Activated T-cell treated with anti-CD3 and anti-CD28 coated beads, Interleukin-2, amount 50 U/mL, for 48 hours (primary cell): ENCODE data around the gene ANKRD23.
"Not testable (repeated sequence)": the region's sequence is repeated elsewhere in the genome, so short reads cannot be mapped to it uniquely, and the experiment has no call there.

Source experiments
- DNase-seq, 2 experiments: peaks; one replicate each; pipeline ENCODE4 v3.0.0-alpha.2; 2020

ANKRD23 gene

DNA sequence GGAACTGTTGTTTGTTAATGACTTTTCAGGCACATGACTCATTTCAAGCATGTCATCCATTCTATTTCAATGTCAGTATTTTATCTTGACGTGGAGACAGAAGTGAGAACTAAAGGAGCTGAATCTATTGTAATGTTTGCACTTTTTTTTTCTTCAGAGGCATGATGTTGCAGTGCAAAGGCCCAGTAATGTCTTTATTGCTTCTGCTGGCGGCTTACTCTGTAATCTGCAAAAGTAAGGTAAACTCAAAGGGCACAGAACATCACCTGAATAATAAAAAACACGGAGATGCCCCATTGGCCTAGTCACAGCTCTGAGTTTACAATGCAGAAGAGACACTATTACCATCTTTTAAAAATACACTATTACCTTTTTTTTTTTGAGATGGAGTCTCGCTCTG is 30.2 kb downstream of the ANKRD23 start:
- no peak for DNase-seq

DNA sequence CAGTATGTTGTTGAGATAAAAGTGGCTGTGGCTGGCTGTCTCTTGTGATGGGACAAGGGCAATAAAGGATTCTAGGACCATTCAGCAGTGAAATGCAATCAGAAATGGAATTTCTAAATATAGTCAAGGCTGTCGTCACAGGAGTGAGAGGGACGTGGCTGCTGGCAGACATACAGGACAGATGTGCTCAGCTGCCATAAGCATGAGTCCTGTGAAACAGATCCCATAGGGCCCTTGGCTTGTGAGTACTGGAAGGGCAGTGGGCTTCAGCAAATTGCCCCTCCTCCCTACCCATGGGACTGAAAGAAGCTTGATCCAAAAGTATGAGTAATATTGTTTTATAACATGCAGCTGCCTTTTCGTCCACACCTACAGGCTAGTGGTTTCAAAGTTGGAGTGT is 31.9 kb downstream of the ANKRD23 start:
- DNase-seq, result no peak

DNA sequence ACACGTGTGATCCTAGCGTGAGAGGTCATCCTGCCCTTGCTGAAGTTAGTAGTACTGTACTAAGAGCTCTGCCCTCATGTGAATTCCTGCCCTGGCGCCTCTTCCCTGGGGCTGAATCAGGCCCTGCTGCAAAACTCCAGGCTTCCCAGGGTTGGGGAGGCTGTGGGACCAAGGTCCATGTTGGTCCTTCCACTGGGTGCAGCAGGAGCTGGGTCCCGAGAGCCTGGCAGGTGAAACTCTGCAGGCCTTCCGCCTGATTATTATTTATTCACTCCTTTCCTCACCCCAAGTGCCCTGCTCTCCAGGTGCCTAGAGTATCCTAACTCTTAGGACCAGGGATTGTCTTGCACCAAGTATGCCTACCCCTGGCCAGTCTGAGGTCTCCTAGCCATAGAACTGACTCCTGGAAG is 33.0 kb downstream of the ANKRD23 start:
- no peak for DNase-seq

DNA sequence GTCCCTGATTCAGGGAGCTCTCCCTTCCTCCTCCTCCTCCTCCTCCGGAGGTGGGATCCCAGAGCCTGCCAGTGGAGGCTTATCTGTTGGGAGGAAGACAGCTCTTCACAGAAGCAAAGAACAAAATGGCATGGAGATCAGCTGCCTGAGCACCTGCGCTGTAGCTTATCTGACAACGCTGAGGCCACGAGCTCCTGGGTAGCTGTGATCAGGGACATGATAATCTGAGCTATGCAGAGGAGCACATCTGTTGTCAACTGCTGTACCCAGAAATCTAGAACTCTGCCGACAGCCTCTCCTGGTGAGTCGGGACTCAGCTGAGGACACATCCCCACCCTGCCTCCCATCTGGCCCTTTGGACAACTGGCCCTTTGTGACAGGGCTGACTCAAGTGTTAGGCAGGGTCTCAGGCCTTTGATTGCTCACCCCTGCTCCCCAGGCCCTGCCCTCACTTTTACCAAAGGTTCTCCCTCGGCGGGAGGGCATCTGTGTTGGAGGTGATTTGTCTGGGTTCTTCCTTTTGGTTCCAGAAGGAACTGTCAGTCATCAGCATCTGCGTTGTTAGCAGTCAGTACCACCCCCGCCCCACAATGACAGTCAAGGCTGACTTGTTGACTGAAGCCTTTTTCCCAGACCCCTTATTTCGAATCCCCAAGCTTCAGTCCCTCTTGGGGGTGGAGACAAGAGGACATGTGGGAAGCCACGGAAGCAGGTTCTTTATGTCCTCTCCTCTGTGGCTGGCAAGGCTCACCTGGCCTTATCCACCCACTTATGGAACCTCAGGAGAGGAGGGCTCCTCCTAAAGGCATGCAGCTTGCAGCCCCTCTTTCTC is 33.7 kb downstream of the ANKRD23 start:
- DNase-seq, result no peak

DNA sequence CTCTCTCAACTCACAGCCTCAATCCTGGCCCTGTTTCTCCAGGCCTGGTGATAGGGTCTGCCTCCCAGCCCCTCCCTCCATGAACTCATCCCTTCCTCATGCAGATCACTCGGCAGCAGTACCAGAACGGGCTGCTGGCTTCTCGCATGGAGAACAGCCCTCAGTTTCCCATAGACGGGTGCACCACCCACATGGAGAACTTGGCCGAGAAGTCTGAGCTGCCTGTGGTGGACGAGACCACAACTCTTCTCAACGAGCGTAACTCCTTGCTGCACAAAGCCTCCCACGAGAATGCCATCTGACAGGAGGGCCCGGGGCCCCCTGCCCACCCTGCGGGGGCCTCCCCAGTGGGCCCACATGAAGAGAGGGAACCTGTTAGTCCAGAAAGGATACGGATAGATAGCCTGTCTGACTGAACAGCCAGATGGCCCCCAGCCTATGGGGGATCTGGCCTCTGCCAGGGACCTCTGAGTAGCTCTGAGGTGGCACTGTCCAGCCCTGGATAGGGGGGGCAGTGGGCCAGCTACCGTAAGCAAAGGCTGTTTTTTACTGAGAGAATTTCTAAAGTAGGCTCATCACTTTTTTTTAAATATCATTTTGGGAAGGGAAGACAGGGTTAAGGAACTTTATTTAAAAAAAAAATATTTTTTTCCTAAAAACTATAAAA is 34.5 kb downstream of the ANKRD23 start:
- no peak for DNase-seq

DNA sequence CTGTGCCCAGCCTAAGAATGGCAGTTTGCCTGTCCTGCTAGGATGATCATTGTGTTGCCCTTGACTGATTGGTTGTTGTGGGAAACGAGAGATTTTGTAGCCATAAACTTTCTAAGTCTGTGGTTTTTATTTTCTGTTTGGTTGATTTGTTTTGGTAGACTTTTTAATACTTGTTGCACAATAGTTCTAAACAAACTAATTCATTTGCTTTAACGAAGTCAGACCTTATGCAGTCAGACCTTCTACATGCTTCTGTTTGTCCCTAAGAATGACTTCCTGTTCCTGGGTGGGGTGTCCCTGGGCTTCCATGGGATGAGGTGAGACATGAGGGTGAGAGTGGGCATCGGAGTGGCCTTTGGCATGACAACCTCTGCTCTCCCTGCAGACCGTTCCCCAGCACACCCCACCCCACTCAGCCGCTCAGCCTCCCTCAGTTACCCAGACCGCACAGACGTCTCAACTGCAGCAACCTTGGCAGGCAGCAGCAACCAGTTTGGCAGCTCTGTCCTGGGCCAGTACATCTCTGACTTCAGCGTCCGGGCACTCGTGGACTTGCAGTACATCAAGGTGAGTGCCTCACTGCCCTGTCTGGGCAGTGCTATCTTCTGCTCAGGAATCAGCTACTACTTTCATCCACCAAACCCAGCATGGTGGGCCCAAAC is 35.5 kb downstream of the ANKRD23 start:
- no peak for DNase-seq

DNA sequence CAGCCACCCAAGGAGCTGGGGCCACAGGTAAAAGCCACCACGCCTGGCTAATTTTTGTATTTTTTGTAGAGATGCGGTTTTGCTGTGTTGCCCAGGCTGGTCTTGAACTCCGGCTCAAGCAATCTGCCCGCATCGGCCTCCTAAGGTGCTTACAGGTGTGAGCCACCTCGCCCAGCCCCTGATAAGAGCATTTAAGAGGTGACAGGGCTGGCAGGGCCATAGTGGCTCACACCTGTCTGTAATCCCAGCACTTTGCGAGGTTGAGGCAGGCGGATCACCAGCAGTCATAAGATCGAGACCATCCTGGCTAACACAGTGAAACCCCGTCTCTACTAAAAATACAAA is 36.7 kb downstream of the ANKRD23 start:
- no peak for DNase-seq

DNA sequence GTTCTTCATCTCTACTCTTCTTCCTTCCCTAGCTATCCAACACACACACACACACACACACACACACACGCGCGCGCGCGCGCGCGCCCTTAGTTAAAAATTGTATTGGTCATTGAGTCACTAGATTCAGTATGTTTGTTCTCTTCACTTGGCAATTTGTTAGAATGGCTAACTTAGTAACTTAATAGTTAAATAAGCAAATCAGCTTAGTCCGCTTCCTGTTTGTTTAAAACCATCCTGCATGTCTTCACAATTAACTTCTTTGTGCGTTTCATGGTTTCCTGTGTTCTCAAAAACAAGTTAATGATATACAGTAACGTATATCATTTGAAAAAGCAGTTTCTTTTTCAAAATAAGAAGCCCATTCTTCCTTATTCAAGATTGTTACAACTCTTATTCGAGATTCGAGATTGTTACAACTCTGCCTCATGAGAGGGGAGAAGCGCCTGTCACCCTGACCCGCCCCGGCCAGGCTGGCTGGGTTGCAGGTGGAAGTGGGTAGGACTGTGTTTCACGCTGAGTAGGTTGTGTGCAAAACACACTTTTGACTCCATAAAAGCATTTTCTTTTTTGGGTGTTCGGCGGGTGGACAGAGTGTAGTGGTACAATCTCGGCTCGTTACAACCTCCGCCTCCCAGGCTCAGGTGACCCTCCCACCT is 37.2 kb downstream of the ANKRD23 start:
- peak; percentile 37 to 38 for DNase-seq

DNA sequence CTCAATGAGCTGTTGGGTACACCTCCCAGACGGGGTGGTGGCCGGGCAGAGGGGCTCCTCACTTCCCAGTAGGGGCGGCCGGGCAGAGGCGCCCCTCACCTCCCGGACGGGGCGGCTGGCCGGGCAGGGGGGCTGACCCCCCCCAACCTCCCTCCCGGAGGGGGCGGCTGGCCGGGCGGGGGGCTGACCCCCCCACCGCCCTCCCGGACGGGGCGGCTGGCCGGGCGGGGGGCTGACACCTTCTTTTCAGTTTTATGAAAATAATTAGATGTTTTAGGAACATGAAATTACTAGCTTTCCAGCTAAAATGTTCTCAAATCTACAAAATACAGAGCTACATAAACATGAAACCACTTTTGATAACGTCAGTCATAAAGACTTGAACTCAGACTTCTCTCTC is 37.9 kb downstream of the ANKRD23 start:
- not testable (repeated sequence) for DNase-seq

DNA sequence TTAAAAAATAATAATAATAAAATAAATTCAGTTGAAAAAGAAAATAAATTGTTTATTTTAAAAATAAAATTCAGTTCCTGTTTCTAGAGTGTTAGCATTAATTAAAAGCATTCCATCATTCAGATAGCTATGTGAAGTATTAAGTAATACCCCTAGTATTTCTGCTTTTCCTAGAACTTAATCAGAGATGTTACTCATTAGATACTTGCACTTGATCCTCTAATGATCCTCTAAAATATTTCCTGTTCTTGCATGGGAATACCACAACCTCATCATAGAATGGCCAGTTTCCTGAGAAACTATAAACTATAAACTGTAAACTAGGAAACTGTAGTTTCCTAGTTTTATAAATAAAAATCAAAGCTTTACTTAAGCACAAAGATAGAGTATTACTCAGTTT is 38.8 kb downstream of the ANKRD23 start:
- no peak for DNase-seq

DNA sequence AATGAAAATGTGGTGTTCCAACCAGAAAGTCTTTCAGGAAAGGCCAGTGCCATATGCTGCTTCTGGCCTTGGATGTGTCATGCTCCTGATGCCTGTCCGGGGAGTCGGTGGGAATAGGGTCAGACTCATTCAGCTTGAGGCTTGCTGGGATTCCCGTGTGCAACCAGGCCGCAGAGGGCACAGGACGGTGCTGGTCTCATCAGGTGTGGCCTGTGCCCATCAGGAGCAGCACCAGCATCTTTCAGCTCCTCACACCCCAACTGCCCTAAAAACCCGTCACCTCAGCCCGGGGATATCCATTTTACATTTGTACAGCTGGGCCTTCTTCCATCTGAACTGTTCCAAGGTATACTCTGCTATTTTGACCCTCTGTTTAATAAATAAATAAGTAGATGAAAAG is 41.1 kb downstream of the ANKRD23 start:
- DNase-seq, result no peak

DNA sequence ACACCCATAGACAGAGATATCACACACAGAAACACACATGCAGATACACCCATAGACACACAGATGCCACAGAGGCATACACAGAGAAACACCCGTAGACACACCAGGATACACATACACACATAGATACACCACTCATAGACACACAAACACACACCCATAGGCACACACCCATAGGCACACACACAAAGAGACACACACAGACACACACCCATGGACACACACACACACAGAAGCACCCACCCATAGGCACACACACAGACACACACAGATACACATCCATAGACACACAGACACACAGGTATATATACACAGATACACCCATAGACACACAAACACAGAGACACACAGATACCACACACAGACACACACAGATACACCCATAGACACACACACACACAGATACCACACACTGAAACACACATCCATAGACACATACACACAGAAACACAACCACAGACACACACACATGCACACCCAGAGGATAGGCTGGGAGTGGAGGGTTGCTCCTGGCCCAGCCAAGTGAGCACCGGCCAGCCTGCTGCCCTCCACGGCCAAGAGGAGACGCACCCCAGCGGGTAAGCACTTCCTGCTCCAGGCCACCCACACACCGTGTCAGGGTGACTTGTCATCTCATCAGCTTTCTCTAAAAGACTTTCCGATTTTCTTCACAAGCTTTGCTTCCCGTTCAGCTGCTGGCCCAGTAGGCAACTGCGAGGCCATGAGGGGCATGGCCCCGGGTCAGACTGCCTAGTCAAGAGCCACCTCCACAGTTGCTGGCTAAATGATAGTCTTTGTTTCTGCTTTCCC is 41.8 kb downstream of the ANKRD23 start:
- DNase-seq, result peak; percentile 69 to 73

DNA sequence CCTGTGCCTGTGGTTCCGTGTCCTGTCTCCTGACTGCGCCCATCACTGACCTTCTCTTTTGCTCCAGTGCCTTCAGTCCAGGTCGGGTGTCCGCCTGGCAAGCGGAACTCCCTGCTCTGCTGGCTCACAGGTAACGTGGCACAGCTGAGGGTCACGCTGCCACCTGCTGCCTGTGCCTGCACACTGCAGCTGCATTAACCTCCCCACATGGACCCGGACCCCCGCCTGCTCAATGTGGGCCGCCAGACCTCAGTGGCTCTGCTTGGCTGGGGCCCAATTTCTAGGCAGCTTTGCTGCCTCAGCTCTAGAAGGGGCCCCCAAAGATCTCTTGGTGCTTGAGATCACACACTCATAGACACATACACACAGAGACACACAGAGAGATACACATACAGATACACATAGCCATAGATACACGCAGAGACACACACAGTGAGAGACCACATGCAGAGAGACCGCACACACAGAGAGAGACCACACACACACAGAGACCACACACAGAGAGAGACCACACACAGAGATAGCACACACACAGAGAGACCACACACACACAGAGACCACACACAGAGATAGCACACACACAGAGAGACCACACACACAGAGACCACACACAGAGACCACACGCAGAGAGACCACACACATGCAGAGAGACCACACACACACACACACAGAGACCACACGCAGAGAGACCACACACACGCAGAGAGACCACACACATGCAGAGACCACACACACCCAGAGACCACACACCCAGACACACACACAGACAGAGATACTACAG is 42.6 kb downstream of the ANKRD23 start:
- DNase-seq, result peak; percentile 86 to 88

DNA sequence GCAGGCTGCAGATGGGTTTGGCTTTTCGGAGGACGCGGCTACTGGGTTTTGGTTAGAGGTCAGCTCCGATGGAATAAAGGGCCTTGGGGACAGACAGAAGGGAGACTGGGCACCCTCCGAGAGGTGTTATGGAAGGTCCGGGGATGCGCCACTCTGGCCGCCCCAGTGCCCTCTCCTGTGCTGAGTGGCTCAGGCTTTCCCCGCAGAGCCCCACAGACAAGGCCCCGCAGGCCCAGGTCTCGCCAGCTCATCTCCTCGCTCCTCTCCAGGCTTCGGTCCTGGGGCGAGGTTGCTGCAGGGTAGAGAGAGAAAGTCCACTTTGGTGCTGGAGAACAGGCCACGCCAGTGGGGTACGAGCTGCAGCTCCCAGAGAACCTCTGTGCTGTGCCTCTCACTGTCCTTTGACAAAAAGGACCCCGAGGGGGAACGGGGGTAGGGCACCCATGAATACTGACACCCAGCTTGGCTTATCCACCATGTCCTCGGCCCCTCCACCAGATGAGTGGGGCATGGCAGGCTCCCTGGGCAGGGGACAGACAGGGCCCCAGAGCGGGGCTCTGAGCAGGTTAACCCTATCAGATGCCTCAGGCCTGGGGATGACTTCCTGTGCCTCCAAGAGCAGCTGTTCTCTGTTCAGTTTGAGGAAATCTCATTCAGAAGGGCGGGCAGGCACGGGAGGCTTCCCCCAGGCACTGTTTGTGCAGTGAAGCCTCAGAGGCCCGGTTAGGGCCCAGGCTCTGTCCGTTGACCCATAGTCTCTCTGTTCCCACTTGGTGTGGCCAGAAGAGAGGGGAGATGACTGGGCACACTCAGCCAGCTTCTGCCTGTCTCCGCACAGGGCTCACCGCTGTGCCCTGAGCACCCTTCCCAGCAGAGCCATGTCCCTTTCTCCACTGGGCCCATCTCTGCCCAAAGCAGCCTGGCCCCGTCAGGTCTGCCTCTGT is 43.5 kb downstream of the ANKRD23 start:
- no peak for DNase-seq

DNA sequence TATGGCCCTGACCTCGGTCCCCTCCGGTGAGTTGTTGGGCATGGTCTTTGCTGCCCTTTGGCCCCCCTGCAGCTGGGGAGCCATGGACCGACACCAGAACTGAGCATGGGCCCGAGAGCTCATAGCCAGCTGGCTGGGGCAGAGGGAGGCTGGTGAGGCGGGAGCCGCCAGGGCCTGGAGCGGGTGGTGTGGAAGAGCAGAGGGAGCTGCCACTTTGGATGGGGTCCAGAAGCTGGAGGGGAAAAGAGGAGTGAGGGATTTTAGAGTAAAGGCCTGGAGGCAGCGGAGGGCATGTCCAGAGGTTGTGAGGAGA is 44.2 kb downstream of the ANKRD23 start:
- no peak for DNase-seq

DNA sequence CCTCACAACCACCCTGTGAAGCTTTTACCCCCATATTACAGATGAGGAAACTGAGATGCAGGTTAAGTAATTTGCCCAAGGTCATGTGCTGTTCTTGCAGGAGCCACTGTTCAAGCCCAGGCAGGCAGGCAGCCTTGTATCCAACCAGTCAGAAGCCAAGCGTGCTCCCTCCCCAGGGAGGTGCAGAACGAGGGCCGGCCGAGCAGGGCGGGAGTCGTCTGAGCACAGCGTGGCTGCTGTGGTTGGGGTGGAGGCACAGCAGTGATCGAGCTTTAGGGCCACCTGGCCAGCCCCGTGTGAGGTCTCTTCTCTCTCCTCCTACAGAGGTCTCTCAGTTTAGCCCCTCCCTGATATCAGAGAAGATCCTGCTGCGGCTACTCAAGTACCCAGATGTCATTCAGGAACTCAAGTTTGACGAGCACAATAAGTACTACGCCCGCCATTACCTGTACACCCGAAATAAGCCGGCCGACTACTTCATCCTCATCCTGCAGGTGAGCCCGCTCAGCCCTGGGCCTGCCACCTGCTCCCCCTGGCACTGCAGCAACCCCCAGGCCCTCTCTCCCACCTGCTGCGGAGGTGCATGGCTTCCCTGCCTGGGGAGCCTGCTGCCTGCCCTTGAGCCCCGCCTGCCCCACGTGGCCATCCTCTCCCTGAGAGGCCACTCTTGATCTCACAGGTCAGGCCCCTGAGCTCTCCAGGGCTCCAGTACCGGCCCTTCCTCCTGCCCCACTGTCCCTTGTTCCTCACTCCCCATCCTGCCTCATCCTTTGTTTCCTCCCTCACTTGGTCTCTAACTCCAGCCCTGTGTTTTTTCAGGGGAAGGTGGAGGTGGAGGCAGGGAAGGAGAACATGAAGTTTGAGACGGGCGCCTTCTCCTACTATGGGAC is 44.8 kb downstream of the ANKRD23 start:
- no peak for DNase-seq

DNA sequence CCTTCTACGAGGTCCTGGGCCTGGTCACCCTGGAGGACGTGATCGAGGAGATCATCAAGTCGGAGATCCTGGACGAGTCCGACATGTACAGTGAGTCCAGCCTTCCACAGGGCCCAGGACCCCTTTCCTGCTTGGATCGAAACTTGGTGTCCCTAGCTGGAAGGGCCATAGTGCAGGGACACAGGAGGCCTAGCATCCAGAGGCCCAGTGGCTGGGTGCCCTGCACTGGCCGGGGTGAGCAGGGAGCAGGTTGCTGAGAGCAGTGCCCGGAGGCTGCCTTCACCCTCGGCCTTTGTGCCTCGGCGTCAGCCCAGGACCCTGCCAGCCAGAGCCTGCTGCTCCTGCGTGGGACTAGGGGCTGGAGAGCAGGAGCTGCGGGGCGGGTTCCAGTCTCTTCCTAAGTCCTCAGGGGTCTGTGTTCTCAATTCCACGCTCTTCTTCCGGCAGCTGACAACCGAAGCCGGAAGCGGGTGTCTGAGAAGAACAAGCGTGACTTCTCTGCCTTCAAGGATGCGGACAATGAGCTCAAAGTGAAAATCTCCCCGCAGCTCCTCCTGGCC is 46.7 kb downstream of the ANKRD23 start:
- DNase-seq, result no peak

DNA sequence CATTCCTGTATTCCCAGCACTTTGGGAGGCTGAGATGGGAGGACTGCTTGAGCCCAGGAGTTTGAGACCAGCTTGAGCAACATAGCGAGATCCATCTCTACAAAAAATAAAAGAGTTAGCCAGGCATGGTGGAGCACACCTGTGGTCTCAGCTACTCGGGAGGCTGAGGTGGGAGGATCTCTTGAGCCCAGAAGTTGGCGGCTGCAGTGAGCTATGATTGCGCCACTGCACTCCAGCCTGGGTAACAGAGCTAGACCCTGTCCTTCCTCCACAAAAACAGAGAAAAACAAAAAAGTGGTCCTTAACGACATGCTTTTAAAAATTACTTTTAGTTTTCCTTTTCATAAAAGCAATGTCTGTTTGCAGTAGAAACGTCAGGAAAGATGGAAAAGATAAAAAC is 47.3 kb downstream of the ANKRD23 start:
- not testable (repeated sequence) for DNase-seq

DNA sequence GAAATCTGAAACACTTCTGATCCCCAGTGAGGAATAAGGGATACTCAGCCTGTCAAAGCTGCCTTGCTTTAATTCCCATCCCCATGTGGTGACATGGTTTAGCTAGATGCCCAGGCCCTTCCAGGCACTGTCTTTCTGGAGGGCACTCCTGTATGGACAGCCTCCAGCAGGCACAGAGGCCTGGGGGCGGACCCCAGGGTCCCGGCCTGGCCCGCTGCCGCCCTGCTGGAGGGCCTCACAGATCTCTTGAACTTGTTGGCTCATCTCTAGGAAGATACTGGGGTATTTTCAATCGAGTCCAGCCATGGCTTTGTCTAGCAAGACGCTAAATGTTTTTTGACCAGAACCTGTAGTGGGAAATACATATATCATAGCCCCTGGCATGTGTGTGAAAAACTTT is 48.7 kb downstream of the ANKRD23 start:
- DNase-seq, result no peak
